Hair follicular keratinocyte (primary cell): ENCODE results near the gene SBDS. TPM values are rescaled to one million over a fixed set of nuclear protein-coding genes. Genes with fewer than 3 reads are reported as not detected.

Experiments used
- total RNA-seq: library from RNA; depleted of rRNA; stranded (reverse); fragments of >200 nt; gene quantifications from 2 replicates; pipeline ENCODE4 v1.2.3, GENCODE V29; 2015

The SBDS gene
- 112 and 114 TPM in 2 replicates for total RNA-seq

DNA sequence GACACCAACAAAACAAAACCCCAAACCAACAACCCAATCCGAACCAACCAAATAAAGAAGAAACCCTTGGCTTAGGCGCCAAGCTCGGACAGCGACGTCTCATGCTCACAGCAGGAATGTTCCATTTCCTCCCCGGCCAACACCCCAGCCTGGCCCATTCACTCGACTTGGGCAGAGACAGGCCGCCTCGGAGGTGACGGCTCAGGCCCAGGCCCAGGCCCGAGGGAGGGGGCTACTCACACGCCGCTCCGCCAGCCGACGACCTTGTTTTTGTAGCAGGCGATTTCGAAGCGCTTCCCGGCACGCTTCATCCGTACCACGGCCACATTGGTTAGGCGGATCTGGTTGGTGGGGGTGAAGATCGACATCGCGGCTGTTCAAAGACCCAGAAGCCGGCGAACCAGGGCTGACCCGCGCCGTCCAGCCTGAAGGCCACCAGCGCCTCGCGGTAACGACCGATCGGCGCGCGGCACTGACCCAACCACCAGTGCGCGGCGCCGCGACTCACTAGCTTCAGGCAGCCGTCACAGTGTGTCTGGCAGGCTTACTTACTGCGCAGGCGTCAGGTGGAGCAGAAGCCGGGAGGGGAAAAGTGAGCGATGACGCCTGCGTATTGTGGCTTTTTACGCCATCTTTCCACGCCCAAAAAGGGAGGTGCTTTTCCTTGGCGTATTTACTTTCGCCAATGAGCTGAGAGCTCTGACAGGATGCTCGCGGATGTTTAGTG is at the start of gene SBDS:
Gene SBDS (minus strand): TSS at position 537 of the 727 bp plus-strand sequence. CDS start 169 bp downstream, at position 368.

DNA sequence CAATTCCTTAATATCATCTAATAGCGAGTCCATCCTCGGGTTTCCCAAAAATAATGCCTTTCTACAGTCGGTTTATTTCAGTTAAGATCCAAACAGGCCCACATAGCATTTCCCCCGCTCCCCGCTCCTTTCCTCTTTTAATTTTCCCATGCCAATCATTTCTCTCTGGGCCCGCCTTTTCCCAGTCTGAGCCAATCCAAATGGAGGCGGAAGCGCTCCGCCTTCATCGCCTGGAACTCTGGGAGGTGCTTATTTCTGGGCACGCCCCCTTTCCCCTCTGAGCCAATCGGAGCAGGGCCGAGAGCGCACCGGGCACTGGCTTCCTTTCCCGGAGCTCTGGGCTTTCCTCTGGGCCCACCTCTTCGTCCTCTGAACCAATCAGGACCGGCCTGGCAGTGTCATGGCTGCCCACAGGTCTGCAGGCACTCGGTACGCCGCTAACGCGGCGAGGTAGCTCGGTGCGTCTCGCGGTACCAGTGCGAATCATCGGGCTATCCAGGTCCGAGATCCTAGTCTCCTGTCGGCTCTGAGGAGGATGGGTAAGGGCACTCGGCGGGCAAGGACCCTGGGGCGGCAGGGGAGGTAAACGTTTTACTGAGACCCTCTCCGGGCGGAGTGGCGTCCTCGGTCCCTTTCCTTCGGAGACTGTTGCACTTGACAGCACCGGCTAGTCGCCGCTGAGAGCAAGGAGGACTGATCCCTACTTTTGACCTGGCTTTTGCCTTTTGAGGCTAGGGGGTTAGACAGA is 1.2 kb upstream of the SBDS start, which contains the start of gene TYW1:
Gene TYW1 (plus strand): TSS at position 390 of the 748 bp plus-strand sequence. CDS start 146 bp downstream, at position 536.

Other genes with a start within 250 kb of the SBDS start
- gene TMEM248, start 74.4 kb downstream of the SBDS start, total RNA-seq, result 66.1 and 68.2 TPM in 2 replicates
- 8.3 and 11.6 TPM in 2 replicates for gene TYW1, start 1.2 kb upstream of the SBDS start, total RNA-seq